Smooth muscle cell (in vitro differentiated cells): ENCODE results near the gene GALNTL6. TPM values are rescaled to one million over a fixed set of nuclear protein-coding genes. Genes with fewer than 3 reads are reported as not detected.

Experiments
- DNase-seq: peaks from one replicate; lab custom pipeline; 2025; ENCODE audit not compliant: unreplicated experiment; lab: John Stamatoyannopoulos, UW
- H2AFZ ChIP-seq: fragments of 200-600 bp; sonication (generic); 2 replicates; pipeline ENCODE4 v1.6.0; 2016; ENCODE audit warnings: antibody characterized with exemption, low read depth, mild to moderate bottlenecking
- H3F3A ChIP-seq: fragments of 200-600 bp; sonication (generic); 2 replicates; pipeline ENCODE4 v1.6.0; 2017; ENCODE audit warnings: antibody characterized with exemption, low read depth
- H3K27ac ChIP-seq: fragments of 200-600 bp; sonication (generic); 2 replicates; pipeline ENCODE4 v1.5.1; 2016; ENCODE audit warnings: low read depth, mild to moderate bottlenecking
- H3K27me3 ChIP-seq: fragments of 200-600 bp; sonication (generic); 2 replicates; pipeline ENCODE4 v1.6.1; 2016; ENCODE audit warnings: low read depth, mild to moderate bottlenecking
- H3K36me3 ChIP-seq: fragments of 200-600 bp; sonication (generic); 2 replicates; pipeline ENCODE4 v1.5.1; 2016; ENCODE audit warnings: low read depth
- H3K4me1 ChIP-seq: fragments of 200-600 bp; sonication (generic); 2 replicates; pipeline ENCODE4 v1.5.1; 2016; ENCODE audit warnings: low read depth
- H3K4me2 ChIP-seq: fragments of 200-600 bp; sonication (generic); 2 replicates; pipeline ENCODE4 v1.6.0; 2016; ENCODE audit warnings: mild to moderate bottlenecking
- H3K4me3 ChIP-seq: fragments of 200-600 bp; sonication (generic); 2 replicates; pipeline ENCODE4 v1.5.1; 2016; ENCODE audit warnings: mild to moderate bottlenecking
- H3K79me2 ChIP-seq: fragments of 200-600 bp; sonication (generic); 2 replicates; pipeline ENCODE4 v1.6.0; 2016; ENCODE audit warnings: low read depth, mild to moderate bottlenecking
- H3K9ac ChIP-seq: fragments of 200-600 bp; sonication (generic); 2 replicates; pipeline ENCODE4 v1.6.0; 2016; ENCODE audit warnings: low read depth
- H3K9me3 ChIP-seq: fragments of 200-600 bp; sonication (generic); replicated peaks from 2 replicates; pipeline ENCODE4 v1.5.1; 2016; ENCODE audit warnings: low read depth
- H4K20me1 ChIP-seq: fragments of 200-600 bp; sonication (generic); 2 replicates; pipeline ENCODE4 v1.6.0; 2016; ENCODE audit warnings: low read depth
- WGBS: methylation state at CpG from one replicate; pipeline ENCODE4 v1.1.7; 2016; ENCODE audit warnings: low lambda C conversion rate; 5-methylcytosine and 5-hydroxymethylcytosine counted together
- polyA plus RNA-seq: library from polyadenylated mRNA; unstranded; fragments of >200 nt; fragmentation: Nextera tagmentation; extraction: Ambion mirVana; gene quantifications from 2 replicates; pipeline ENCODE4 v1.2.1, GENCODE V29; 2016
- total RNA-seq: library from RNA; depleted of rRNA; stranded (reverse); fragments of >200 nt; gene quantifications from 2 replicates; pipeline ENCODE4 v1.2.3, GENCODE V29; 2014
- TF ChIP-seq, protein P1 (sequence below): fragments of 200-600 bp; sonication (generic); IDR thresholded peaks from 2 replicates; pipeline ENCODE4 v1.5.1; 2017; ENCODE audit warnings: borderline replicate concordance, mild to moderate bottlenecking, antibody characterized with exemption; ENCODE audit not compliant: insufficient read depth, poor library complexity, severe bottlenecking

The GALNTL6 gene
- total and polyA plus RNA-seq, 2 experiments from 2014 or later = 0.18 to 1.3 TPM

- H3K9ac ChIP-seq = no peak overlapping the region
- H2AFZ ChIP-seq = peak overlapping the region; percentile 84
- TF ChIP-seq, protein P1, sequence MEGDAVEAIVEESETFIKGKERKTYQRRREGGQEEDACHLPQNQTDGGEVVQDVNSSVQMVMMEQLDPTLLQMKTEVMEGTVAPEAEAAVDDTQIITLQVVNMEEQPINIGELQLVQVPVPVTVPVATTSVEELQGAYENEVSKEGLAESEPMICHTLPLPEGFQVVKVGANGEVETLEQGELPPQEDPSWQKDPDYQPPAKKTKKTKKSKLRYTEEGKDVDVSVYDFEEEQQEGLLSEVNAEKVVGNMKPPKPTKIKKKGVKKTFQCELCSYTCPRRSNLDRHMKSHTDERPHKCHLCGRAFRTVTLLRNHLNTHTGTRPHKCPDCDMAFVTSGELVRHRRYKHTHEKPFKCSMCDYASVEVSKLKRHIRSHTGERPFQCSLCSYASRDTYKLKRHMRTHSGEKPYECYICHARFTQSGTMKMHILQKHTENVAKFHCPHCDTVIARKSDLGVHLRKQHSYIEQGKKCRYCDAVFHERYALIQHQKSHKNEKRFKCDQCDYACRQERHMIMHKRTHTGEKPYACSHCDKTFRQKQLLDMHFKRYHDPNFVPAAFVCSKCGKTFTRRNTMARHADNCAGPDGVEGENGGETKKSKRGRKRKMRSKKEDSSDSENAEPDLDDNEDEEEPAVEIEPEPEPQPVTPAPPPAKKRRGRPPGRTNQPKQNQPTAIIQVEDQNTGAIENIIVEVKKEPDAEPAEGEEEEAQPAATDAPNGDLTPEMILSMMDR = peak; percentile 58
- DNase-seq = no peak
- H3F3A ChIP-seq = no peaks in the 10 kb centered on the region
- H3K4me3 ChIP-seq = no peak overlapping the region
- no peak overlapping the region for H3K27ac ChIP-seq
- H3K36me3 ChIP-seq = no peaks in the 10 kb centered on the region
- H3K9me3 ChIP-seq = no peaks in the 10 kb centered on the region
- H4K20me1 ChIP-seq = no peaks in the 10 kb centered on the region
- no peaks in the 10 kb centered on the region for H3K79me2 ChIP-seq
- H3K4me2 ChIP-seq = no peak overlapping the region
- no peaks in the 10 kb centered on the region for H3K4me1 ChIP-seq
- 8% methylated on average over 5 of the region's 5 CpGs for WGBS
- H3K27me3 ChIP-seq = peaks cover 8% of the 10 kb centered on the region
Measured at GRCh38 chr4:172830295-172830764, 1017.1 kb downstream of the GALNTL6 start.

DNA sequence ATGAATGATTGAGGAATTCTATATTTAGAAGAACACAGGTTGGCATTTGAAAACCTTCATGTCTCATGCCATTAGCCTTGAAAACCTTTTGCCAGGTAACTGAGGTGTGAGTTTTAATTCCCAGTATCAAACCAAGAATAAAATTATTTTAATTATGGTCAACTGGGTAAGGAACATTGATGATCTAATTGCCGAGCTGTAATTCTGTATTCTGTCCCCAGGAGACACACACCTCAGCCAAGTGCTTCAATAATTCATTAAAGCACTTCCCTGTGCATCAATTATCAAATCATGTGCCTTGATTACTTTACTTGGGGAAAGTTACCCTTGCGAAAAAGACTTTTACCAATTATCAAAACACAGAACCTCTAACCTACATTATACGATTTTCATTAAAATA is 1023.5 kb downstream of the GALNTL6 start:
- H3F3A ChIP-seq = no peaks in the 10 kb centered on the region
- 82% methylated on average over 3 of the region's 3 CpGs for WGBS
- H3K4me3 ChIP-seq = no peak overlapping the region
- H3K36me3 ChIP-seq = no peaks in the 10 kb centered on the region
- no peaks in the 10 kb centered on the region for H3K4me1 ChIP-seq
- no peak for DNase-seq
- H4K20me1 ChIP-seq = no peaks in the 10 kb centered on the region
- TF ChIP-seq, protein P1 = no peak
- no peaks in the 10 kb centered on the region for H3K9me3 ChIP-seq
- peaks cover 9% of the 10 kb centered on the region for H3K27me3 ChIP-seq
- H3K79me2 ChIP-seq = no peaks in the 10 kb centered on the region
- H3K4me2 ChIP-seq = no peak overlapping the region
- no peak overlapping the region for H3K27ac ChIP-seq
- H2AFZ ChIP-seq = no peak overlapping the region
- no peak overlapping the region for H3K9ac ChIP-seq

- no peak overlapping the region for H3K4me2 ChIP-seq
- no peak overlapping the region for H3K9ac ChIP-seq
- H2AFZ ChIP-seq = no peak overlapping the region
- peaks cover 9% of the 10 kb centered on the region for H3K27me3 ChIP-seq
- no peak for DNase-seq
- H4K20me1 ChIP-seq = no peaks in the 10 kb centered on the region
- H3F3A ChIP-seq = no peaks in the 10 kb centered on the region
- H3K36me3 ChIP-seq = no peaks in the 10 kb centered on the region
- H3K27ac ChIP-seq = no peak overlapping the region
- WGBS = 81% methylated on average over 6 of the region's 6 CpGs
- H3K4me1 ChIP-seq = no peaks in the 10 kb centered on the region
- H3K79me2 ChIP-seq = no peaks in the 10 kb centered on the region
- H3K4me3 ChIP-seq = no peak overlapping the region
- TF ChIP-seq, protein P1 = no peak
- no peaks in the 10 kb centered on the region for H3K9me3 ChIP-seq
Measured at GRCh38 chr4:172838111-172838510, 1024.9 kb downstream of the GALNTL6 start.

DNA sequence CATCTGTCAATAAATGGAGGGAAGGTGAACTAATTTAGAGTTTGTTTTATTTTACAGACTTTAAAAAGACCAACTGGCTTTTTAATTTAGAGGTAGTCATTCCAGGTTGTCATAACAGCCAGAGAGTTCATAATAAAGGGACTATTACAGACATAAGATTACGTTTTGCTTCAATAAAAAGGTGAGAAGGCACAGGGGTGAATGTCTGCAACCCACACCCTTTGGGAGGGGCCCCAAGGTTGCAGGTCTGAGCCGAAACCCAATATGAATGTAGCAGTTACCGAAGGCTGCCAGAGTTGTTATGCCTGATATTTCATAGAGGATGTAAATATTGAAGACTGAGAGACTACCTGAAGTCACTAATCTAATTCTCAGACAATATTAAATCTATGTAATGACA is 1025.7 kb downstream of the GALNTL6 start:
- no peaks in the 10 kb centered on the region for H3F3A ChIP-seq
- WGBS = 89% methylated on average over 3 of the region's 3 CpGs
- no peaks in the 10 kb centered on the region for H3K79me2 ChIP-seq
- no peaks in the 10 kb centered on the region for H4K20me1 ChIP-seq
- H3K9ac ChIP-seq = no peak overlapping the region
- no peak for DNase-seq
- no peaks in the 10 kb centered on the region for H3K4me1 ChIP-seq
- H3K4me2 ChIP-seq = no peak overlapping the region
- no peaks in the 10 kb centered on the region for H3K36me3 ChIP-seq
- TF ChIP-seq, protein P1 = no peak
- H3K4me3 ChIP-seq = no peak overlapping the region
- no peak overlapping the region for H2AFZ ChIP-seq
- H3K9me3 ChIP-seq = no peaks in the 10 kb centered on the region
- H3K27me3 ChIP-seq = peaks cover 9% of the 10 kb centered on the region
- H3K27ac ChIP-seq = no peak overlapping the region
